GM18861 (cell line): ENCODE data around the gene TMEM201.
A peak's percentile ranks its signal among the peaks of the same experiment; 100 is the strongest.
"Not testable (repeated sequence)": the region's sequence is repeated elsewhere in the genome, so short reads cannot be mapped to it uniquely, and the experiment has no call there.

Source experiments
- ATAC-seq: cut with Tn5 transposase; IDR thresholded peaks from one replicate; pipeline ENCODE4 v1.9.1; 2021; ENCODE audit not compliant: unreplicated experiment

Gene TMEM201

GRCh38 chr1:9618909-9619679, 30.4 kb downstream of the TMEM201 start:
- no peak for ATAC-seq

GRCh38 chr1:9621032-9621431, 32.3 kb downstream of the TMEM201 start:
- ATAC-seq, result no peak

- ATAC-seq, result no peak
Measured at GRCh38 chr1:9624081-9624480, 35.4 kb downstream of the TMEM201 start.

- not testable (repeated sequence) for ATAC-seq
Measured at GRCh38 chr1:9625030-9625429, 36.3 kb downstream of the TMEM201 start.

GRCh38 chr1:9626201-9626608, 37.5 kb downstream of the TMEM201 start:
- peak; percentile 37 for ATAC-seq

- ATAC-seq, result no peak
Measured at GRCh38 chr1:9628541-9629444, 40.1 kb downstream of the TMEM201 start.

GRCh38 chr1:9629445-9630201, 40.9 kb downstream of the TMEM201 start:
- ATAC-seq, result peak; percentile 25

GRCh38 chr1:9630331-9631111, 41.8 kb downstream of the TMEM201 start:
- ATAC-seq, result no peak

GRCh38 chr1:9631613-9632012, 42.9 kb downstream of the TMEM201 start:
- ATAC-seq, result no peak

- no peak for ATAC-seq
Measured at GRCh38 chr1:9633493-9633892, 44.8 kb downstream of the TMEM201 start.

GRCh38 chr1:9634582-9634981, 45.9 kb downstream of the TMEM201 start:
- ATAC-seq, result no peak

- no peak for ATAC-seq
Measured at GRCh38 chr1:9639227-9639626, 50.5 kb downstream of the TMEM201 start.

- no peak for ATAC-seq
Measured at GRCh38 chr1:9643351-9644256, 54.9 kb downstream of the TMEM201 start.

- no peak for ATAC-seq
Measured at GRCh38 chr1:9646037-9646436, 57.3 kb downstream of the TMEM201 start.

GRCh38 chr1:9648171-9648570, 59.5 kb downstream of the TMEM201 start:
- no peak for ATAC-seq

- no peak for ATAC-seq
Measured at GRCh38 chr1:9649769-9650168, 61.1 kb downstream of the TMEM201 start.

- ATAC-seq, result no peak
Measured at GRCh38 chr1:9651220-9651564, 62.5 kb downstream of the TMEM201 start.

GRCh38 chr1:9651565-9652378, 63.1 kb downstream of the TMEM201 start, which contains the start of gene PIK3CD:
Gene PIK3CD (plus strand): TSS chr1:9651731. CDS start chr1:9710456, 58,725 bp downstream.
- ATAC-seq, result no peak
